ENCODE data around the gene STOML3. TPM values are rescaled to one million over a fixed set of nuclear protein-coding genes. Genes with fewer than 3 reads are reported as not detected.

The STOML3 gene
- polyA plus RNA-seq, 6 donors from 2014 or later = not detected

DNA sequence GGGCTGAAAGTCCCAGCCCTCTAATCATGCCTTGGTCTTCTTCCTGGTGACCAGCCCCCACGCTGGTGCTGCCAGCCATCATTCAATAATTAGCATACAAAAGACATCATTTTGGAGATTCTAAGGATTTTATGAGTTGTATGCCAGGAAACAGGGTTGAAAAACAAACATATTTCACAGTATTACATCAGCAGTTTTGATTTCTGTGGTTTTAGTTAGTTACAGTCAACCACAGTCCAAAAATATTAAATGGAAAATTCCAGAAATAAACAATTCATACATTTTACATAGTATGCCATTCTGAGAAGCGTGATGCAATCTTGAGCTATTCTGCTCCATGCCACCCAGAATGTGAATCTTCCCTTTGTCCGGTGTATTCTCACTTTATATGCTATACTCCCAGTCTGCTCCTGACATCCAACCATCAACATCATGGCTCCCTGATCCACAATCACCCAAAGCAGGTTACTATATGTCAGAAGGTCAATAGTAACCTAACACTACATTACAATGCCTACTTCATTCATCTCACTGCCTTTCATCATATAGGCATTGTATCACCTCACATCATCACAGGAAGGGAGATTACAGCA is 49.2 kb downstream of the STOML3 start:
- no peaks in the 10 kb centered on the region for H3K9me3 Mint-ChIP-seq
- H3K4me1 Mint-ChIP-seq = no peaks in the 10 kb centered on the region
- DNase-seq (no peak), ATAC-seq (ENCODE audit: low read depth in 2 of 2) (no peak)
- no peak overlapping the region for H3K4me3 Mint-ChIP-seq
- peaks cover 8 to 9% (median 8%) of the 10 kb centered on the region in 3 donors for H3K27me3 Mint-ChIP-seq
- H3K27ac Mint-ChIP-seq = no peak overlapping the region
- no peaks in the 10 kb centered on the region for H3K36me3 Mint-ChIP-seq

DNA sequence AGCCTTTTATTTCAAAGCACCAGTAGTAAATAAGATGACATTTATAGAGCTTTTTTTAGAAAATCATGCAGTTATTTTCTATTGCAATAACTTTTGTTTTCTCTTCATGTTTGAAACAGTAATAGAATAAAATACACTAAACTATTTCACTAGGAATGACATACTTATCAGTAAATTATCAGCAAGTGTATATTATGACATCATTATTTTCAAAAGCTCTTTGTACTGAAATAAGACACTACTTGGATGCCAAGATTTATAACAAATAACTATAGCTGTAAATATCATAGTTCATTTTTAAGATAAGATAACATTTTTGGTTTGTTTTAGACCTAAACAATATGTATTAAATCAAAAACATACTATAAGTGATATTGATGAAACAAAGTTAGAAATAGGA is 56.8 kb downstream of the STOML3 start:
- ATAC-seq (ENCODE audit: low read depth in 2 of 2) (no peak), DNase-seq (no peak)
- Mint-ChIP-seq H3K27ac (no peak overlapping the region), H3K4me3 (no peak overlapping the region), H3K9me3 (no peaks in the 10 kb centered on the region), H3K27me3 (peaks cover 12 to 19% (median 12%) of the 10 kb centered on the region in 3 donors), H3K36me3 (no peaks in the 10 kb centered on the region), H3K4me1 (no peaks in the 10 kb centered on the region)

- Mint-ChIP-seq H3K4me1 (no peaks in the 10 kb centered on the region), H3K4me3 (no peak overlapping the region), H3K27ac (no peak overlapping the region), H3K36me3 (no peaks in the 10 kb centered on the region), H3K27me3 (peaks cover 9 to 33% (median 31%) of the 10 kb centered on the region in 3 donors), H3K9me3 (no peaks in the 10 kb centered on the region)
- DNase-seq (no peak), ATAC-seq (ENCODE audit: low read depth in 2 of 2) (no peak)
These were observed 68.5 kb downstream of the STOML3 start for GRCh38 chr13:38922170-38922569.

DNA sequence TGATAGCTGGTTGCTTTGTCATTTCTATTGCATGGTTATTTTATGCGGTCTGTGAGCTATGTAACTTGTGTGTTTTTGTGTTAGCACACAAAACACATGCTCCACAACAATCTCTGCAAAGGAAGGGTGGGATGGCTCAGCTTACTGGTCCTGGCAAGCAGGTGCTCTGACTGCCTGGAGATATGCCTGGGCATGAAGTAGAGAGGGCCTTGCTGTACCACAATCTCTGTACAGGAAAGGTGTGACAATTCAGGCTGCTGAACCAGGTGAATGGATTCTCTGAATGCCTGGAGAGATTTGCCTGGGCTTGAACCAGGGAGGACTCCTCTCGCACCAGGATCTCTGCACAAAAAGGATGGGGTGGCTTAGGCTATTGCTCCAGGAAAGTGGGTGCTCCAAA is 69.5 kb downstream of the STOML3 start:
- Mint-ChIP-seq H3K9me3 (no peaks in the 10 kb centered on the region), H3K4me1 (no peaks in the 10 kb centered on the region), H3K4me3 (no peak overlapping the region), H3K27ac (no peak overlapping the region), H3K36me3 (no peaks in the 10 kb centered on the region), H3K27me3 (peaks cover 9 to 27% (median 26%) of the 10 kb centered on the region in 3 donors)
- no peak for ATAC-seq (ENCODE audit: low read depth in 2 of 2)
- no peak for DNase-seq

Other genes starting within 250 kb of the STOML3 start
- 10 to 100 TPM in 3 of 6 donors, 1 to 10 TPM in 3; 3.6 to 19.7 (median 10.5) TPM for gene PROSER1, start 47.3 kb upstream of the STOML3 start, polyA plus RNA-seq (ENCODE audit: low read depth in 6 of 6)
- 1 to 10 TPM; 3.3 to 7.6 (median 6.5) TPM for gene NHLRC3, start 47.6 kb upstream of the STOML3 start, polyA plus RNA-seq (ENCODE audit: low read depth in 6 of 6)

Data from naive B cell (primary cell).